Measurements from ENCODE around the gene SLC25A47.

The SLC25A47 gene

DNA sequence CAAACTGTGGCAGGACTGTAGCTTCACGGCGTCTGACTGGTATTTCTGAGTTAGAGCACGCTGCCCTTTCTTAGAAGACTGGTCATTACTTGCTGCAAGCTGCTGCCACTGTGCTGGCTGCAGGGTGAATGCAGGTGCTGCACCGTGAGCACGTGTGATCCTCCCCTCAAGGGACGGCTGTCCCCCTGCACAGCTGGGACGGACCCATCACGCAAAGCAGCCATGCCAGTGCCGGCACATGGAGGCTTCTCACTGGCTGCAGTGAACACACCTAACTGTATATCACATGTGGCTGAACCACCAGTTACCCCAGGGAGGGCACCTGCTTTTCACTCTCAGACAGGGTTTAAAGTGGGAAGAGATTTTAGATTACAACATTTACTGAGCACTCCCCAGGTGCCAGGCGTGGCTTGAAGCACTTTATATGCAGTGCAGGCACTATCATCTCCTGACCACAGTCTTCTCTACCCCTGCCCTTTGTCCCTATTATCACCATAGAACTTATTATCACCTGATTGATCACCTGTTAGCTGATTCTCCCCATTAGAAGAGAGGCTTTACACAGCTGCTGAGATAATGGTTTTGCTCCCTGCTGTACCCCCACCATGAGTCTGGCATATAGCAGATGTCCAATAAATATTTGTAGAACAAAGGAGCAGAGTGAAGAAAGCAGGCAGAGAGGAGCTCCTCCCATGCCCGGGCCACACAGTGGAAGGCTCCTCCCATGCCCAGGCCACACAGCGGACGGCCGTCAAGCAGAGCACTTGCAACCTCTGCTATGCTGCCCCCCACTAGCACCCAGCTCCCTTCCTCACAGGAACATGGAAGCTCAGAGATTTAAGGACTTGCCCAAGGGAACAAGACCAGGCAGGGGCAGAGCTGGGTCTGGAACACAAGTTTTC, 25.9 kb downstream of the SLC25A47 start:
- FAIRE-seq: no peak

DNA sequence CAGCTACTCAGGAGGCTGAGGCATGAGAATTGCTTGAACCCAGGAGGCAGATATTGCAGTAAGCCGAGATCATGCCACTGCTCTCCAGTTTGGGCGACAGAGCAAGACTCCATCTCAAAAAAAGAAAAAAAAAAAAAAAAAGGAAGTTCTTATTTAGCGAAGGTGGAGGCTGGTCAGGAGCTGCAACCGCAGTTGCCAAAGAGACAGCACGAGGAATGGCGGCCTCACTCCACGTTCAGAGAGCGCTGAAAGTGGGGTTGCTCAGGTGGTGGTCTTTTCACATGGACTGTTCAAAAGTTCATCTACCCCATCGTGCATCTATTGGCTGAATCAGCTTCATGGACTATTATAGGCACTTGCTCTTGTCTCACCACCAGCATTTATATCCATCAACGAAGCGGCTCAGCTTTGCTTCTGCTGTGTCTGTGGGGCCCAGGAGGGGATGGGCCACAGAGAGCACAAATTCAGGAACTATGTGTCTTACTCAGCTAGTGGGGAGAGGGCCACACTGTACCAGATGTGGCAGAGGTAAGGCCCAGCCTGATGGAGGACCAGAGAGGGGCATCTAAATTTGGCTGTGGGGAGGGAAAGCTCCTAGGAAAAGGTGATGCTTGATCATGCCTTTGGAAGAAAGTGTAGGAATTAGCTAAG, 27.3 kb downstream of the SLC25A47 start:
- no peak for FAIRE-seq

DNA sequence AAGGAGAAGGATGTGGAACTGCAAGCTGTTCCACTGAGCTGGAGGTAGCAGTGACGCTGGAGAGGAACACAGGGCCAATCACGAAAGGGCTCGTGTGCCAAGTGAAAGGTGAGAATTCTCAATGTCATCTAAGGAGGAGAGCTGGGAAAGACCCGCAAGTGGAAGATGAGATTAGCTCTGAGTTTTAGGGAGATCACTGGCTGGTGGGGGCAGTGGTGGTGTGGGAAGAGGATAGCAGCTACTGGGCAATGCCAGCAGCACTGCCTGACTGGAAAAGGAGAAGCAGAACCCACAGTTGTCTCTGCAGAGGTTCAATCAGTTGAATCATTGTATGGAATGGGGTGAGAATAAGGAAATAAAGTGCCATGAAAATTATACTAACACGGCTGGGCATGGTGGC, 27.8 kb downstream of the SLC25A47 start:
- no peak for FAIRE-seq

DNA sequence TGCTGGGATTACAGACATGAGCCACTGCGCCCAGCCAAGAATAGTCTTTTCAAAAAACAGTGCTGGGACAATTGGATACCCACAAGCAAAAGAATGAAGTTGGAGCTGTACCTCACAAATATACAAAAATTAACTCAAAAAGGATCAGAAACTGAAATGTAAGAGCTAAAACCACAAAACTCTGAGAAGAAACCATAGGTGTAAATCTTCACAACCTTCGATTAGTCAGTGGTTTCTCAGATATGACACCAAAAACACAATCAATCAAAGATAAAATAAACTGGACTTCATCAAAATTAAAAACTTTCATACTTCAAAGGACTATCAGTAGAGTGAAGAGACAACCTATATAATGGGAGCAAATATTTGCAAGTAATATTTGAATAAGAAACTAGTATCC, 35.3 kb downstream of the SLC25A47 start:
- FAIRE-seq: no peak

- no peak for FAIRE-seq
Measured at GRCh38 chr14:100359111-100359510, 36.0 kb downstream of the SLC25A47 start.

DNA sequence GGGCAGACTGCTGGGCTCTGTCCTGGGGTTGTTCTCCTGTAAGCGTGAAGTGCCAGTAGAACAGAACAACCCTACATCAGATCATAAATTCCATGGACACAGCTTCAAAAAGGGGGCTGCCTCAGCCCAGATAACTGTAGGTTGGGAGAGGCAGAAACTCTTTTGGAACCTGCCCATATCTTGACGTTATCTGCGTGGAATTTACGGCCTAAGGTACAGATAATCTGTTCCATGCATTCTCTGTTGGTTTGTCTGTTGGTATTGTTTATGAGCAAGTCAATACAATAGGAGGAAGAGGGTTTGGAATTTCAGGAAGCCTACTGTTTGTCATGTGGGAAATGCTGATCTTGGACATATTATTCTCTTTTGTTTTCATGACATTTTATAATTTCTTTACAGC, 36.7 kb downstream of the SLC25A47 start:
- no peak for FAIRE-seq

DNA sequence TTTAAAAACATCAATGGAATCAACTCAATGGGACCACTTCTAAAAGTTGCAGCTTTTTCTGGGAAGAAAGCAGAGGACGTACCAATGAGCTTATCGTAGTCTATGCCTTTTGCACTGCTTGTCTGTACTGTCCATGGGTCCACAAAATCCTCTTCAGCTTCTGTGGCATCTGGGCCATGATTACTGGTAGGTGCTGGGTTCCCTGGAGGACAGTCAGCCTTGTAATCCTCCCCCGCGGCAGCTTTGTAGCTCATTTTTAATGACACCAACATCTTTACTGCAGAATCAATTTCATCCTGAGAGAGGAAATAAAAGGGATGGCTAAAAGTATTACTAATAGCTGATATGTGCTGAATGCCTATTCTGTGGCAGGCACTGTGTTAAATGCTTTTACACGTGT, 38.5 kb downstream of the SLC25A47 start:
- no peak for FAIRE-seq

DNA sequence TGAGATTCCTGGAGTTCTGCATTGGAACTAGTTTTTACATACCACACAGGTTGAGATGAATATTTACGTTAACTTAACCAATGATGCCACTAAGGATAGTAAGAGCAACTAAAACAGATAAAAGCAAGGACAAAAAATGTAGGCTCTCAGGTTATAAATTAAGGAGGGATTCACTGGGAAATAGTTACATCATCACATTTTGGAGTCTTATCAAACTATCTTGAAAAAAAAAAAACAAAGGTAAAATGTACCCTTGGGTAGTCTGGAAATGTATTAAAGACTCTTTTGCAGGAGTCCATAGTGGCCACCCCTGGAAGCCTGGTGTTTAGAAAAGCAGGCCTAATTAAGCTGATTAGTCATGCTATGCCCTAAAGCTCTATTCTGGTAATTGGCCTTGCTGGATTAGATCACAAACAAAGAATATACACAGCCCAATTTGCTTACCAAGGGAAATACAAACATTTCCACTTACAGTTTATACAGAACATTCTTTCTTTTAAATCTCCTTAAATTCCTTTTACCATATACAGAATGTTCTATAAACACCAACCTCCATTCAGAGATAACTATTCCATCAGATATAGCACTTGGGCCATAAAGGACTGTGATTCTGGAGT, 39.3 kb downstream of the SLC25A47 start:
- no peak for FAIRE-seq

GRCh38 chr14:100363053-100363452, 39.9 kb downstream of the SLC25A47 start:
- FAIRE-seq: no peak

GRCh38 chr14:100364403-100364802, 41.3 kb downstream of the SLC25A47 start:
- FAIRE-seq: no peak

GRCh38 chr14:100365741-100366140, 42.6 kb downstream of the SLC25A47 start:
- no peak for FAIRE-seq

GRCh38 chr14:100369019-100369418, 45.9 kb downstream of the SLC25A47 start:
- no peak for FAIRE-seq

DNA sequence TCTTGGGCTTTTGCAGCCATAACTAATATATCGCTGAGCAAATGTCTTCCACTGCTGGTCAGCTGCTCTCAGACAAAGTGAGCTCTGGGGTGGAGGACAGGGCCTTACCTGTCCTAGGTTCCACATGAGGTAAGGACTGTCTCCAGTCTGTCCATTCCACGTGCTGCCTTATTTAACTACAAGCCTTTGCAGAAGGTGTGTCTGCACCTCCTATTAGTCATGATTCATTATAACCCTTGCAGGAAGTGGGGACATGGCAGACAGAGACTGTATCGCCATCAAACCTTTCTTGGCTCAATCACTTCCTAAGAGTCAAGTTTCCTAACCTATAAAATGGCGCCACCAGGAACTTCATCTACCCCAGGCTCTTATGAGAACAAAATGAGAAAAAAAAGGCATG, 46.9 kb downstream of the SLC25A47 start:
- FAIRE-seq: no peak

DNA sequence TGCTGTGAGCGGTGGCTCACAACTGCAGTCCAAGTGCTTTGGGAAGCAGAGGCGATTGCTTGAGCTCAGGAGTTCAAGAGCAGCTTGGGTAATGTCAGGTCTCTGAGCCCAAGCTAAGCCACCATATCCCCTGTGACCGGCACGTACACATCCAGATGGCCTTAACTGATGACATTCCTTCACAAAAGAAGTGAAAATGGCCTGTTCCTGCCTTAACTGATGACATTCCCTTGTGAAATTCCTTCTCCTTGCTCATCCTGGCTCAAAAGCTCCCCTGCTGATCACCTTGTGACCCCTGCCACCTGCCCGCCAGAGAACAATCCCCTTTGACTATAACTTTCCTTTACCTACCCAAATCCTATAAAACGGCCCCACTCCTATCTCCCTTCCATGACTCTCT, 48.6 kb downstream of the SLC25A47 start:
- no peak for FAIRE-seq

GRCh38 chr14:100372357-100373048, 49.4 kb downstream of the SLC25A47 start:
- no peak for FAIRE-seq

- FAIRE-seq: no peak
Measured at GRCh38 chr14:100374270-100374669, 51.1 kb downstream of the SLC25A47 start.

DNA sequence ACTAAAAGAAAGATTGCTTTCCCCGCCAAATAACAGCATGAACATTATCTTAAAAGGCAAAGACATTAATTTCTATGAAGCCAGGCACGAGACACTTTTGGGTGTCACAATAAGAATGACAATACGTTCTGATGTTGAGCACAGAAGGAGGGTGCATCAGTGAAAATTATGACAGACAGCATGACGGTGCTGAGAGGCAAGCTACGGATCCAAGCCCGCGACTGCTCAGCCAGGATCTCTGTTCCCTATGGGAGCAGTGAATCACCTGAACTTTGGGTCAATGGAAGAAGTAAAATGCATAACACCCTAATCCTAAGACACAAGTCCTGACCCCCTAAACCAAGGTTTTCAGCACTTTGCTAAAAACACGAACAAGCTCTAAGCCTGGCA, 51.7 kb downstream of the SLC25A47 start:
- FAIRE-seq: no peak

GRCh38 chr14:100375266-100375962, 52.3 kb downstream of the SLC25A47 start:
- no peak for FAIRE-seq

DNA sequence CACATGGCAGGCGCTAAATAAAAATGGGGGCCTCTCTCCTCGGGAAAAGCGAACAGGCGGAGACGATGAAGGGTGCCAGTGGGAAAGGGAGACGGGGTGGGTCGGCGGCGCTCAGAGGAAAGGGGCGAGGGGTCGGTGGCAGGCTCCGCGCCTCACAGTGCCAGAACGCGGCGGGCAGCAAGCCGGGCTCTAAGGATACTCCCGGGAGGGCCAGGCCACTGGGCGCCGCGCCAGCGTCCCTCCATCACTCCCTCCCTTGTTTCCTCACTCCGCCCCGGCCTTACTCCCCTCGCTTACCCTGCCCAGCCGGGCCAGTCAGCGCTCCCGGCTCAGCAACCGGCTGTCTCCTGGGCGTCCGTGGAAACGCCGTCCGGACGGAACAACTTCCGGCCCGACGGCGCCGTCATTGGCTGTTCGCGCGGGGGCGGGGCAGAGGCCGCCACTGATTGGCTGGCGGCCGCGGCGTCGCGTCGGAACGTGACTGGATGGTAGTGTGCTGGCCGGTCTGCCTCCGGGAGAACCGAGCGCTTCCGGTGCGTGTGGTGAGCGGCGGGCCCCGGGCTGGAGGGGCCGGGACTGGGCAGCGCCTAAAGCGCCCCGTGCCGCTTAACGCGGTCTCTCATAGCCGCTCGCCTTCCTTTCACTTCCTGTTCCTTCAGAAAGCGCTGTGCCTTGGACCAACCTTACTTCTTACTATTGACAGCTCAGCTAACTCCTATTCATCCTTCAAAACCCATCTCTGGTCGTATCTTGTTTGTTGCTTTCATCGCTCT, 53.0 kb downstream of the SLC25A47 start, which contains the start of gene WDR25:
Gene WDR25, plus strand, starts transcription at position 523 of the 773 bp plus-strand sequence.
- no peak for FAIRE-seq

DNA sequence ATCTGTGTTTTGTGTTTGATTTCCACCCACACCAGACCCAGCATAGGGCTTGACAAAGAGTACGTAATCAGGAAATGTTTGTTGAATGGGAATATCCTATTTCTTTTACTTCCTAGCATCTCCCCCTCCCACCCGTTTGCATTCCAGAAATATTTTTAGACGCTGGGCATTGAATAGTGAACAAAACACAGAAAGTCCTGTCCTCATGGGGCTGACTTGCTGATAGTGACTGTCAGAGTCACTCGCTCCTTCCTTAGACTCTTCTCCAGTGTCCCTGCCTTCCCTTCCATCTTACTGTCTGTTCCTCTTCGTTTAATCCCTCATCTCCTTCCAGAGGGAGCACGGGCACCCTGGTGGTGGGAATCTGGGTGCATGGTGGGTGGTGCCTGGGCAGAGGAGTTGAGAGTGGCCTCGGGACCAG, 53.6 kb downstream of the SLC25A47 start:
- no peak for FAIRE-seq
